ENCODE data around the gene PLXNA1.

PLXNA1 gene

GRCh38 chr3:126970101-126970500, 12.8 kb upstream of the PLXNA1 start:
- ATAC-seq (no peak), DNase-seq (no peak)
- Mint-ChIP-seq H3K4me3 (no peak overlapping the region), H3K4me1 (peaks cover 3% of the 10 kb centered on the region), H3K27ac (no peak overlapping the region), H3K27me3 (peaks cover 5% of the 10 kb centered on the region), H3K36me3 (ENCODE audit: low read depth) (peaks cover 4% of the 10 kb centered on the region), H3K9me3 (peaks cover 12% of the 10 kb centered on the region)

DNA sequence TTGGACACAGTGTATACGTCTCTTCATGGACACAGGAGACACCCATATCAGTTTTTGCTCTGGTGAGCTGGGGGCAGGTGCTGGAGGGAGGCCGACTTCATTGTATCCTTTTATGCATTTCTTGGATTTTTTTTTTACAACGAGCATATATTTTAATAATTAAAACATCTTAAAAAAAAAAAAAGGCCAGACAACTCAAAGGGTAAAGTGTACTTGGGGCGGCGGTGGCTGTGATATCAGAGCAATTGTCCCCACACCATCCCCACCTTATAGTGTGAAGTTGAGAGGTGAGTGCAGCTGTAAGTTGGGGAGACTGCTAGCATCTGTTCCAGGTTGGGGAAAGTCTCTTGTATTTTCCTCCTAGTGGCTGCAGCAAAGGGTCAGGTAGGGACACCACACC, 12.0 kb upstream of the PLXNA1 start:
- Mint-ChIP-seq H3K4me3 (no peak overlapping the region), H3K27ac (no peak overlapping the region), H3K4me1 (peaks cover 3% of the 10 kb centered on the region), H3K27me3 (peaks cover 5% of the 10 kb centered on the region), H3K9me3 (peaks cover 15% of the 10 kb centered on the region), H3K36me3 (ENCODE audit: low read depth) (peaks cover 6% of the 10 kb centered on the region)
- DNase-seq: no peak
- no peak for ATAC-seq

DNA sequence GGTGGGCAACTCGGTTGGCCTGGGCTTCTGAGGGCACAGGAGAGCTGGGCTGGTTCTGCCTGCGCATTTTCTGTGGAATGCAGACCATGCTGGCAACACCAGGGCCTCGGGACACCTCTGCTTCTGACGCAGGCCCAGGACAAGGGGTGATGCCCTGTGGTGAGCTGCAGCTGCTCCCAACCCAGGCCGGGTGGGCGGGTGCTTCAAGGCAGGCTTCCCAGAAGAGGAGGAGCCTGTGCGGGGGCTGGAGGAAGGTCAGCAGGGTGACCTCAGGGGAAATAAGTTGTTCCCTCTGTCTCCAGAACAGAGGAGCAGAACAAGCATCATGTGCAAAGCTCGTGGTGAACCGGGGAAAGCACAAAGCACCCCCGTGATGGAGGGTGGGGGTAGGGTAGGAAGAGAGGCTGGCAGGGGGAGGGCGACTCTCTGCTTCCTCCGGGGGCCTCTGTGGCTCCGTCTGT, 11.0 kb upstream of the PLXNA1 start:
- H3K27ac Mint-ChIP-seq: no peak overlapping the region

GRCh38 chr3:126972866-126973265, 10.0 kb upstream of the PLXNA1 start:
- DNase-seq (no peak), ATAC-seq (no peak)
- peaks cover 3% of the 10 kb centered on the region for H3K4me1 Mint-ChIP-seq
- peaks cover 15% of the 10 kb centered on the region for H3K9me3 Mint-ChIP-seq
- H3K27ac Mint-ChIP-seq: no peak overlapping the region
- peaks cover 6% of the 10 kb centered on the region for H3K27me3 Mint-ChIP-seq
- H3K4me3 Mint-ChIP-seq: no peak overlapping the region
- peaks cover 6% of the 10 kb centered on the region for H3K36me3 Mint-ChIP-seq (ENCODE audit: low read depth)

More for the DNA sequence above, 11.0 kb upstream of the PLXNA1 start:
- DNase-seq: no peak
- Mint-ChIP-seq H3K36me3 (ENCODE audit: low read depth) (peaks cover 6% of the 10 kb centered on the region), H3K9me3 (peaks cover 15% of the 10 kb centered on the region), H3K4me1 (peaks cover 3% of the 10 kb centered on the region), H3K4me3 (no peak overlapping the region), H3K27me3 (peaks cover 5% of the 10 kb centered on the region)
- peak; percentile 37 for ATAC-seq

GRCh38 chr3:126973814-126974213, 9.1 kb upstream of the PLXNA1 start:
- peaks cover 15% of the 10 kb centered on the region for H3K9me3 Mint-ChIP-seq
- peaks cover 3% of the 10 kb centered on the region for H3K4me1 Mint-ChIP-seq
- ATAC-seq (no peak), DNase-seq (no peak)
- peaks cover 6% of the 10 kb centered on the region for H3K36me3 Mint-ChIP-seq (ENCODE audit: low read depth)
- no peak overlapping the region for H3K4me3 Mint-ChIP-seq
- H3K27me3 Mint-ChIP-seq: peaks cover 14% of the 10 kb centered on the region
- H3K27ac Mint-ChIP-seq: no peak overlapping the region

- H3K27ac Mint-ChIP-seq: no peak overlapping the region
- no peak for DNase-seq
These were observed 8.2 kb upstream of the PLXNA1 start for GRCh38 chr3:126974756-126975155.

GRCh38 chr3:126976906-126977305, 6.0 kb upstream of the PLXNA1 start:
- Mint-ChIP-seq H3K9me3 (peaks cover 15% of the 10 kb centered on the region), H3K27me3 (peaks cover 13% of the 10 kb centered on the region), H3K27ac (no peak overlapping the region), H3K4me3 (no peak overlapping the region), H3K36me3 (ENCODE audit: low read depth) (peaks cover 6% of the 10 kb centered on the region), H3K4me1 (peaks cover 18% of the 10 kb centered on the region)
- DNase-seq: no peak
- ATAC-seq: no peak

More at GRCh38 chr3:126974756-126975155, 8.2 kb upstream of the PLXNA1 start:
- H3K4me1 Mint-ChIP-seq: peaks cover 11% of the 10 kb centered on the region
- no peak for ATAC-seq
- peaks cover 15% of the 10 kb centered on the region for H3K9me3 Mint-ChIP-seq
- peaks cover 6% of the 10 kb centered on the region for H3K36me3 Mint-ChIP-seq (ENCODE audit: low read depth)
- peaks cover 14% of the 10 kb centered on the region for H3K27me3 Mint-ChIP-seq
- H3K4me3 Mint-ChIP-seq: no peak overlapping the region

- peaks cover 15% of the 10 kb centered on the region for H3K9me3 Mint-ChIP-seq
- no peak overlapping the region for H3K4me3 Mint-ChIP-seq
- peaks cover 6% of the 10 kb centered on the region for H3K36me3 Mint-ChIP-seq (ENCODE audit: low read depth)
- peaks cover 13% of the 10 kb centered on the region for H3K27me3 Mint-ChIP-seq
- no peak overlapping the region for H3K27ac Mint-ChIP-seq
- ATAC-seq: no peak
- peaks cover 22% of the 10 kb centered on the region for H3K4me1 Mint-ChIP-seq
- DNase-seq: no peak
These were observed 5.1 kb upstream of the PLXNA1 start for GRCh38 chr3:126977821-126978220.

DNA sequence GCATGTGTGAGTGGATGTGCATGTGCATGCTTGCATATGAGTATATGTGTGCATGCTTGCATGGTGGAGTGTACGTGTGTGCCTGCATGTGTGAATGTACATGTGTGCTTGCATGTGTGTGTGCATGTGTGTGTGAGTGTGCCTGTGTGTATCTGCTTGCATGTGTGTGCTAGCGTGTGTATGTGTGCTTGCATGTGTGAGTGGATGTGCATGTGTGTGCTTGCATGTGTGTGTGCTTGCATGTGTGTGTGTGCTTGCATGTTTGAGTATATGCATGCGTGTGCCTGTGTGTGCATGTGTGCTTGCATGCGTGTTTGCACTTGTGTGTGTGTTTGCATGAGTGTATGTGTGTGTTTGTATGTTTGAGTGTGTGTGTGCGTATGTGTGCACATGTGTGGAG, 4.6 kb upstream of the PLXNA1 start:
- Mint-ChIP-seq H3K4me1 (peaks cover 22% of the 10 kb centered on the region), H3K27me3 (peaks cover 13% of the 10 kb centered on the region), H3K27ac (no peak overlapping the region), H3K36me3 (ENCODE audit: low read depth) (peaks cover 6% of the 10 kb centered on the region), H3K9me3 (peaks cover 15% of the 10 kb centered on the region), H3K4me3 (no peak overlapping the region)
- DNase-seq (no peak), ATAC-seq (no peak)

DNA sequence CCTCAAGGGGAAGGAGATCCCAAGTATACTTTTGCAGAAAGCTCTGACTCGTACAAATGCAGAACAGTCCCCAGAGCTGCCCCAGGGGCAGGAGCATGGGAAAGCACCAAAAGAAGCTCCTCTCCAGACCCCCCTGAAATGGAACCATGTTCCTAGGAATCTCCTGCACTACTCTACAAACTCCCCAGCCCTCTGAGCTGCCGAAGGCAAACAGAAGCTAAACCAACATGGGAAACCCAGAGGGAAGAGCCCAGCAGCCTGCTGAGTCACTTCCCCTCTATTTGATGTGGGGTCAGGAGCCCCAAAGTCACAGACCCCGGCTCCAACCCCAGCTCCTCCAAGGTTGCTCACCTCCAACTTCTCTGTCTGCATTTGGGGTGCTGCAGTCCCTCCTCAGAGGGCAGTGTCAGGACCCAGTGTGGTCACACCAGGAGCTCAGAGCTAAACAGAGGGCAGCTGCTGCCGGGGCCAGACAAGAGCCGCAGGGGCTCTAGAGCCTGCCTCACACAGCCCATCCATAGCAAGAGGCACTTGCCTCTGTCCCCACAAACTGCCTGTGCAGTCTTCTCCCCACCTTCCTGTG, 3.8 kb upstream of the PLXNA1 start:
- Mint-ChIP-seq H3K27me3 (peaks cover 12% of the 10 kb centered on the region), H3K27ac (no peak overlapping the region), H3K4me3 (no peak overlapping the region), H3K4me1 (peaks cover 22% of the 10 kb centered on the region), H3K36me3 (ENCODE audit: low read depth) (peaks cover 5% of the 10 kb centered on the region), H3K9me3 (peaks cover 13% of the 10 kb centered on the region)
- no peak for ATAC-seq
- no peak for DNase-seq

- H3K27me3 Mint-ChIP-seq: peaks cover 11% of the 10 kb centered on the region
- H3K4me3 Mint-ChIP-seq: no peak overlapping the region
- H3K36me3 Mint-ChIP-seq (ENCODE audit: low read depth): no peaks in the 10 kb centered on the region
- peaks cover 22% of the 10 kb centered on the region for H3K4me1 Mint-ChIP-seq
- no peak overlapping the region for H3K27ac Mint-ChIP-seq
- no peak for DNase-seq
- no peak for ATAC-seq
- H3K9me3 Mint-ChIP-seq: peaks cover under 1% of the 10 kb centered on the region
These were observed 2.6 kb upstream of the PLXNA1 start for GRCh38 chr3:126980266-126980811.

DNA sequence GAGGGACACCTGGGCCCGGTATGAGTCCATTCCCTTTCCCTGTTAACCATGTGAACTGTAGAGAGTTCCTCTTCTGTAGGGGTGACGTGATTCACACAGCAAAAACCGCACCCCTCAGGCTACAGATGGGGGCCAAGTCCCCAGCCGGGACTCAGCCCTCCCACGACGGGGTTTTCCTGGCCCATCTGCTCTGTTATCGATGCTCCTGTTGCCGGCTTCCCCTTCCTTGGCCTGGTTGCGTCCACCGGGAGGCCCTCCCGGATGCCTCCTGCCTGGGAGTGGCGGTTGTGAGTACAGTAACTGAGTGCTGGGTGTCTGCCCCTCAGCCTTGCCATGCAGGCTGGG, 817 bp upstream of the PLXNA1 start:
- Mint-ChIP-seq H3K4me3 (peak overlapping the region; percentile 76), H3K27me3 (peaks cover 11% of the 10 kb centered on the region), H3K9me3 (no peaks in the 10 kb centered on the region), H3K36me3 (ENCODE audit: low read depth) (no peaks in the 10 kb centered on the region), H3K4me1 (peaks cover 22% of the 10 kb centered on the region), H3K27ac (peak overlapping the region; percentile 86)
- DNase-seq (peak; percentile 72), ATAC-seq (peak; percentile 62)

GRCh38 chr3:126983276-126983652, 349 bp downstream of the PLXNA1 start:
- ATAC-seq (no peak), DNase-seq (peak; percentile 9)
- Mint-ChIP-seq H3K27ac (no peak overlapping the region), H3K9me3 (no peaks in the 10 kb centered on the region), H3K36me3 (ENCODE audit: low read depth) (no peaks in the 10 kb centered on the region), H3K27me3 (peaks cover 6% of the 10 kb centered on the region), H3K4me3 (no peak overlapping the region), H3K4me1 (peaks cover 22% of the 10 kb centered on the region)

- Mint-ChIP-seq H3K4me3 (peak overlapping the region; percentile 34), H3K9me3 (no peaks in the 10 kb centered on the region), H3K27me3 (peaks cover 1% of the 10 kb centered on the region), H3K4me1 (peaks cover 22% of the 10 kb centered on the region), H3K27ac (no peak overlapping the region), H3K36me3 (ENCODE audit: low read depth) (no peaks in the 10 kb centered on the region)
- ATAC-seq: no peak
- DNase-seq: peak; percentile 31
These were observed 907 bp downstream of the PLXNA1 start for GRCh38 chr3:126983653-126984390.

Data from activated naive CD8-positive, alpha-beta T cell treated with anti-CD3 and anti-CD28 coated beads, Interleukin-2, amount 50 U/mL, for 24 hours (primary cell).